ENCODE measurements around the gene RENBP. TPM values are rescaled to one million over a fixed set of nuclear protein-coding genes. Genes with fewer than 3 reads are reported as not detected.
A peak's percentile ranks its signal among the peaks of the same experiment; 100 is the strongest.

The RENBP gene
- total RNA-seq, 1 experiment from 2014 or later, result 0.18 TPM

- DNase-seq, result no peak
- Histone ChIP-seq H3K36me3 (no peaks in the 10 kb centered on the region), H3K27ac (peak overlapping the region; percentile 93), H3K9me3 (replicated peaks) (no peaks in the 10 kb centered on the region), H3K4me1 (peaks cover 3% of the 10 kb centered on the region), H3K4me3 (peak overlapping the region; percentile 78), H3K27me3 (no peaks in the 10 kb centered on the region)
These were observed 16.8 kb downstream of the RENBP start for GRCh38 chrX:153927672-153927921.

- H3K36me3 ChIP-seq, result no peaks in the 10 kb centered on the region
- DNase-seq, result peak; percentile 88 to 91
- peak overlapping the region; percentile 78 for H3K4me3 ChIP-seq
- H3K27ac ChIP-seq, result peak overlapping the region; percentile 93
- H3K4me1 ChIP-seq, result peaks cover 6% of the 10 kb centered on the region
- H3K27me3 ChIP-seq, result no peaks in the 10 kb centered on the region
- no peaks in the 10 kb centered on the region for H3K9me3 ChIP-seq (replicated peaks)
These were observed 17.4 kb downstream of the RENBP start for GRCh38 chrX:153926858-153927671.

- Histone ChIP-seq H3K4me3 (peak overlapping the region; percentile 78), H3K27me3 (no peaks in the 10 kb centered on the region), H3K9me3 (replicated peaks) (no peaks in the 10 kb centered on the region), H3K36me3 (no peaks in the 10 kb centered on the region), H3K4me1 (peaks cover 6% of the 10 kb centered on the region), H3K27ac (peak overlapping the region; percentile 93)
- DNase-seq, result no peak
These were observed 17.9 kb downstream of the RENBP start for GRCh38 chrX:153926552-153926857.

- no peak for DNase-seq
- Histone ChIP-seq H3K27ac (peak within 1 kb of the TSS; percentile 93), H3K4me3 (peak within 1 kb of the TSS; percentile 78), H3K9me3 (replicated peaks) (no peaks in the 10 kb centered on the region), H3K36me3 (no peaks in the 10 kb centered on the region), H3K27me3 (no peaks in the 10 kb centered on the region), H3K4me1 (peaks cover 6% of the 10 kb centered on the region)
These were observed 18.5 kb downstream of the RENBP start, which contains the start of gene ARHGAP4 for GRCh38 chrX:153925739-153926551. Gene ARHGAP4 (minus strand): TSS chrX:153926264. CDS start chrX:153926202, 62 bp downstream.

- Histone ChIP-seq H3K36me3 (no peaks in the 10 kb centered on the region), H3K27ac (no peak overlapping the region), H3K4me3 (no peak overlapping the region), H3K9me3 (replicated peaks) (no peaks in the 10 kb centered on the region), H3K4me1 (peaks cover 6% of the 10 kb centered on the region), H3K27me3 (no peaks in the 10 kb centered on the region)
- no peak for DNase-seq
These were observed 19.1 kb downstream of the RENBP start for GRCh38 chrX:153925387-153925738.

- Histone ChIP-seq H3K4me3 (no peak overlapping the region), H3K9me3 (replicated peaks) (no peaks in the 10 kb centered on the region), H3K27me3 (no peaks in the 10 kb centered on the region), H3K27ac (no peak overlapping the region), H3K36me3 (no peaks in the 10 kb centered on the region), H3K4me1 (peaks cover 6% of the 10 kb centered on the region)
- peak; percentile 32 to 52 for DNase-seq
These were observed 20.1 kb downstream of the RENBP start for GRCh38 chrX:153924149-153924861.

- Histone ChIP-seq H3K4me1 (peaks cover 6% of the 10 kb centered on the region), H3K27ac (no peak overlapping the region), H3K4me3 (no peak overlapping the region)
These were observed 21.2 kb downstream of the RENBP start for GRCh38 chrX:153922932-153923857.

GRCh38 chrX:153921511-153922446, 22.7 kb downstream of the RENBP start:
- Histone ChIP-seq H3K4me1 (peaks cover 6% of the 10 kb centered on the region), H3K27ac (peak overlapping the region; percentile 91)

More at GRCh38 chrX:153922932-153923857, 21.2 kb downstream of the RENBP start:
- H3K27me3 ChIP-seq, result no peaks in the 10 kb centered on the region
- DNase-seq, result peak; percentile 69 to 72
- H3K36me3 ChIP-seq, result no peaks in the 10 kb centered on the region
- no peaks in the 10 kb centered on the region for H3K9me3 ChIP-seq (replicated peaks)

GRCh38 chrX:153921070-153921469, 23.4 kb downstream of the RENBP start:
- H3K9me3 ChIP-seq (replicated peaks), result no peaks in the 10 kb centered on the region
- H3K27me3 ChIP-seq, result no peaks in the 10 kb centered on the region
- no peak for DNase-seq
- H3K27ac ChIP-seq, result peak overlapping the region; percentile 91
- peaks cover 3% of the 10 kb centered on the region for H3K4me1 ChIP-seq
- H3K4me3 ChIP-seq, result peak overlapping the region; percentile 59
- no peaks in the 10 kb centered on the region for H3K36me3 ChIP-seq

More at GRCh38 chrX:153921511-153922446, 22.7 kb downstream of the RENBP start:
- Histone ChIP-seq H3K9me3 (replicated peaks) (no peaks in the 10 kb centered on the region), H3K4me3 (peak overlapping the region; percentile 59), H3K36me3 (no peaks in the 10 kb centered on the region), H3K27me3 (no peaks in the 10 kb centered on the region)
- DNase-seq, result peak; percentile 68 to 70

GRCh38 chrX:153920546-153920945, 23.9 kb downstream of the RENBP start:
- H3K27me3 ChIP-seq, result no peaks in the 10 kb centered on the region
- no peak for DNase-seq
- peaks cover 3% of the 10 kb centered on the region for H3K4me1 ChIP-seq
- H3K9me3 ChIP-seq (replicated peaks), result no peaks in the 10 kb centered on the region
- H3K27ac ChIP-seq, result no peak overlapping the region
- no peaks in the 10 kb centered on the region for H3K36me3 ChIP-seq
- no peak overlapping the region; the same call in 1 of the 2 replicates for H3K4me3 ChIP-seq

GRCh38 chrX:153919281-153919680, 25.2 kb downstream of the RENBP start:
- H3K27ac ChIP-seq, result no peak overlapping the region
- H3K27me3 ChIP-seq, result no peaks in the 10 kb centered on the region
- H3K9me3 ChIP-seq (replicated peaks), result no peaks in the 10 kb centered on the region
- no peak overlapping the region for H3K4me3 ChIP-seq
- DNase-seq, result no peak
- H3K36me3 ChIP-seq, result no peaks in the 10 kb centered on the region
- peaks cover 3% of the 10 kb centered on the region for H3K4me1 ChIP-seq

GRCh38 chrX:153917869-153918268, 26.6 kb downstream of the RENBP start:
- Histone ChIP-seq H3K4me1 (peaks cover 3% of the 10 kb centered on the region; the same call in 1 of the 2 replicates), H3K27me3 (no peaks in the 10 kb centered on the region), H3K9me3 (replicated peaks) (no peaks in the 10 kb centered on the region), H3K27ac (no peak overlapping the region), H3K36me3 (no peaks in the 10 kb centered on the region), H3K4me3 (no peak overlapping the region)
- DNase-seq, result no peak

GRCh38 chrX:153913701-153914100, 30.7 kb downstream of the RENBP start:
- Histone ChIP-seq H3K36me3 (no peaks in the 10 kb centered on the region), H3K27ac (no peak overlapping the region), H3K4me3 (no peak overlapping the region), H3K4me1 (no peaks in the 10 kb centered on the region), H3K9me3 (replicated peaks) (no peaks in the 10 kb centered on the region), H3K27me3 (no peaks in the 10 kb centered on the region)
- DNase-seq, result no peak
